Erythroblast (primary cell): ENCODE data around the gene CARS1.

Experiments
- GATA1 ChIP-seq: IDR thresholded peaks from 2 replicates; pipeline ENCODE4 v1.6.1; 2011; ENCODE audit warnings: low read depth, mild to moderate bottlenecking, control low read depth, low read length, moderate library complexity
- POLR2A ChIP-seq: IDR thresholded peaks from 2 replicates; pipeline ENCODE4 v1.6.1; 2011; ENCODE audit warnings: mild to moderate bottlenecking, low read length

DNA sequence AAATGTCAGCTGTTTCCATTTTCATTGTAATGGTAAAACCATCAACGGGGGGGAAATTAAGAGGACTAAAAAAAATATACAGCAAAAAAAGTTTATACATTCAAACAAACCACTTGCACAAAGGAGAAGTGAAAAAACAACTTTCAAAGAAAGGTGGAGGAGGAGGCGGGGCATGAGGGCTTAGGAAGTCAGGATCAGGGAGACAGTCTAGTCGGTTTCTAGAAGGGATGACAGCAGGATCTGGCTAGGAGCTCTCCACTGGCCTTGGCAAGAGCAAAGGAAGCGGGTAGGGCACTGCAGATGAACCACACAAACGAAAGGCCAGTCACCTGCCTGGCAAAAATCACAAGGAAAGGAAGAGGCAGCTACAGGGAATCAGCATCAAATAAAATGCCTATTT, 96.1 kb downstream of the CARS1 start:
- TF ChIP-seq POLR2A (no peak), GATA1 (no peak)
